Measurements from ENCODE around the gene KNCN. TPM values are rescaled to one million over a fixed set of nuclear protein-coding genes. Genes with fewer than 3 reads are reported as not detected.

The KNCN gene
- total RNA-seq, 1 experiment from 2014 or later = not detected

DNA sequence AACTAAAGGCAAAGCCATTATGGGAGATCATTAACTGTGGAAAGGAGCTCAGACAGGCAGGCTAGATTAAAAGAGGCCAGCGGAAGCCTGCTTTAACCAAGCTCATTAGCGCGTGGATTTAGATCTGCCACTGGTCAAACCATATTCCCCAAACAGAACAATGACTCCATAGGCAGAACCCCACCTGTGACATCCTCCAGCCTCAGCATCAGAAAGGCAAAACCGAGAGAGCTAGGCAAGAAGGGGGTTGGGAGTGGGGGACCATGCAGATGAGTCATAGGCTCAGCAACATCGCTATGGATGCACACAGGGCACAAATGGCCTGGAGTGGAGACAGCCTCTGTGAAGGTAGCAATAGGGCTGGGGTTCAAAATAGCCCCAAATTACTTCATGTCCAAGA is 32.0 kb upstream of the KNCN start:
- no peak overlapping the region for H3K4me3 Mint-ChIP-seq
- Histone ChIP-seq H2AK5ac (ENCODE audit: insufficient read length, low read length) (no peak overlapping the region), H3T11ph (ENCODE audit: low read length) (no peak overlapping the region), H2BK15ac (ENCODE audit: low read depth, low read length) (no peak overlapping the region), H2BK120ac (ENCODE audit: low read depth, low read length, poor library complexity, severe bottlenecking) (no peak overlapping the region), H3K4me2 (ENCODE audit: insufficient read depth, insufficient read length, low read length) (no peak overlapping the region), H3K79me1 (ENCODE audit: insufficient read depth, low read depth, low read length, poor library complexity, severe bottlenecking) (no peaks in the 10 kb centered on the region), H3K27ac (ENCODE audit: insufficient read length, low read depth, low read length) (no peak overlapping the region), H3K56ac (ENCODE audit: insufficient read length, low read depth, low read length) (no peak overlapping the region), H3K4ac (ENCODE audit: low read depth, low read length) (no peak overlapping the region), H3K23ac (ENCODE audit: insufficient read length, low read depth, low read length) (no peak overlapping the region), H2BK12ac (ENCODE audit: insufficient read length, low read depth, low read length) (no peak overlapping the region), H3K9me3 (ENCODE audit: control insufficient read depth, low read depth, low read length) (no peaks in the 10 kb centered on the region), H2AFZ (ENCODE audit: low read length) (no peak overlapping the region), H3K23me2 (ENCODE audit: insufficient read length, low read depth, low read length, poor library complexity, severe bottlenecking) (no peaks in the 10 kb centered on the region), H4K8ac (replicated peaks; ENCODE audit: insufficient read length, low read depth, low read length) (no peak overlapping the region), H2BK5ac (ENCODE audit: insufficient read length, low read length) (no peak overlapping the region), H4K91ac (ENCODE audit: insufficient read length, low read depth, low read length) (no peak overlapping the region), H4K5ac (ENCODE audit: insufficient read length, low read depth, low read length) (no peak overlapping the region), H3K27me3 (ENCODE audit: insufficient read depth, low read length) (no peaks in the 10 kb centered on the region), H2BK20ac (ENCODE audit: low read depth, low read length, poor library complexity, severe bottlenecking) (no peak overlapping the region), H3K4me1 (ENCODE audit: insufficient read depth, low read length) (0 out of 2 replicates have a peak, but pooled peaks cover 2% of the 10 kb centered on the region), H3K9ac (ENCODE audit: extremely low read depth, insufficient read length, low read length) (no peak overlapping the region), H3K79me2 (ENCODE audit: insufficient read depth, low read length) (no peaks in the 10 kb centered on the region), H3K14ac (ENCODE audit: insufficient read depth, low read length) (no peak overlapping the region), H4K20me1 (ENCODE audit: control insufficient read depth, insufficient read depth, insufficient read length) (no peaks in the 10 kb centered on the region), H3K18ac (ENCODE audit: insufficient read length, low read depth, low read length) (no peak overlapping the region)
- peaks cover 22 to 35% of the 10 kb centered on the region in 2 experiments for H3K4me1 Mint-ChIP-seq
- no peaks in the 10 kb centered on the region for H3K9me3 Mint-ChIP-seq
- DNase-seq = no peak
- TF ChIP-seq, protein P1, sequence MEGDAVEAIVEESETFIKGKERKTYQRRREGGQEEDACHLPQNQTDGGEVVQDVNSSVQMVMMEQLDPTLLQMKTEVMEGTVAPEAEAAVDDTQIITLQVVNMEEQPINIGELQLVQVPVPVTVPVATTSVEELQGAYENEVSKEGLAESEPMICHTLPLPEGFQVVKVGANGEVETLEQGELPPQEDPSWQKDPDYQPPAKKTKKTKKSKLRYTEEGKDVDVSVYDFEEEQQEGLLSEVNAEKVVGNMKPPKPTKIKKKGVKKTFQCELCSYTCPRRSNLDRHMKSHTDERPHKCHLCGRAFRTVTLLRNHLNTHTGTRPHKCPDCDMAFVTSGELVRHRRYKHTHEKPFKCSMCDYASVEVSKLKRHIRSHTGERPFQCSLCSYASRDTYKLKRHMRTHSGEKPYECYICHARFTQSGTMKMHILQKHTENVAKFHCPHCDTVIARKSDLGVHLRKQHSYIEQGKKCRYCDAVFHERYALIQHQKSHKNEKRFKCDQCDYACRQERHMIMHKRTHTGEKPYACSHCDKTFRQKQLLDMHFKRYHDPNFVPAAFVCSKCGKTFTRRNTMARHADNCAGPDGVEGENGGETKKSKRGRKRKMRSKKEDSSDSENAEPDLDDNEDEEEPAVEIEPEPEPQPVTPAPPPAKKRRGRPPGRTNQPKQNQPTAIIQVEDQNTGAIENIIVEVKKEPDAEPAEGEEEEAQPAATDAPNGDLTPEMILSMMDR (conservative IDR thresholded peaks at IDR 0.05) = no peak
- H3K27ac Mint-ChIP-seq = no peak overlapping the region
- peaks cover 5 to 25% (median 5%) of the 10 kb centered on the region in 3 experiments; a peak in 6 of 7 replicates for H3K36me3 Mint-ChIP-seq (ENCODE audit: insufficient read depth in 1 of 3, low read depth in 3 of 3)
- H3K27me3 Mint-ChIP-seq (ENCODE audit: low read depth) = no peaks in the 10 kb centered on the region
- no CpG with 5 or more reads among the region's 5 CpGs for WGBS (ENCODE audit: extremely low coverage, insufficient read length, low lambda C conversion rate)
